Nephron progenitor cell (in vitro differentiated cells): ENCODE data around the gene NTHL1.

Source experiments
- DNase-seq: peaks from one replicate; pipeline ENCODE4 v3.0.0; 2021
- H3K27ac Mint-ChIP-seq: 2 replicates; pipeline ENCODE4 v1.8.0; 2021; ENCODE audit warnings: mild to moderate bottlenecking, moderate library complexity, mixed read lengths
- H3K27me3 Mint-ChIP-seq: 2 replicates; pipeline ENCODE4 v1.8.0; 2021; ENCODE audit warnings: mild to moderate bottlenecking, low read depth, mixed read lengths; ENCODE audit not compliant: poor library complexity
- H3K36me3 Mint-ChIP-seq: 2 replicates; pipeline ENCODE4 v1.8.0; 2021; ENCODE audit warnings: low read depth, mixed read lengths
- H3K4me1 Mint-ChIP-seq: 2 replicates; pipeline ENCODE4 v1.8.0; 2021; ENCODE audit warnings: mixed read lengths
- H3K4me3 Mint-ChIP-seq: 2 replicates; pipeline ENCODE4 v1.8.0; 2021; ENCODE audit warnings: mild to moderate bottlenecking, moderate library complexity, mixed read lengths
- H3K9me3 Mint-ChIP-seq: 2 replicates; pipeline ENCODE4 v1.8.0; 2021; ENCODE audit warnings: mild to moderate bottlenecking, moderate library complexity, mixed read lengths
- TF ChIP-seq, protein P1 (sequence below): fragments of 200-600 bp; sonication (generic); IDR thresholded peaks from 2 replicates; pipeline ENCODE4 v1.5.0; 2021; ENCODE audit warnings: antibody characterized with exemption

Gene NTHL1

DNA sequence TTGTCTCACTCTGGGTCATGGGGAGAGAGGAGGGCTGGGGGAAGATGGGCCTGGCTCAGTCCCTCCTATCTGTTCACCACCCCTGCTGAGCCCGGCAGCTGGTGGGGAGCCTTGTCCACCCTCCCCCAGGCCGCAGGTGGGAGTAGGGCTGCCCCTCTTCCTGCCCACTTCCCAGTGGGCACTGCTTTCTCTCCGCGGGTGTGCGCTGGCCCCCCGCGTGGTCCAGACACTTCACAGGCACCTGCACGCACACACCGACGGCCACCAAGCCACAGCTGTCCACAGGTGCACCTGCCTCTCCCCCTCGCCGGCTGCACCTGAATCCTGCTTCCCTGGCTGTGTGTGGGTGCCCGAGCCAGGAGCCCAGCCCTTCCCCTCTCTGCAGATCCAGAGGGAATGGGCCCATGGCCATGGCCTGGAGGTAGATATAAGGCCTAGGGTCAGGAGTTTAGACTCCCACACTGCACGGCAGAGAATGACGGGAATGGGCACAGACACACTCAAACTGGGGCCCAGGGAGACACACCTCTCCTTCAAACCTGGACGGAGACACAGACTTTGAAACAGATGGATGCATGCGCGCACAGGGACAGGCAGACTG is 18.9 kb downstream of the NTHL1 start:
- Mint-ChIP-seq H3K4me3 (no peak overlapping the region), H3K4me1 (peaks cover 28% of the 10 kb centered on the region), H3K9me3 (no peaks in the 10 kb centered on the region), H3K27ac (no peak overlapping the region), H3K36me3 (no peaks in the 10 kb centered on the region), H3K27me3 (peaks cover 32% of the 10 kb centered on the region)
- DNase-seq = no peak
- TF ChIP-seq, protein P1, sequence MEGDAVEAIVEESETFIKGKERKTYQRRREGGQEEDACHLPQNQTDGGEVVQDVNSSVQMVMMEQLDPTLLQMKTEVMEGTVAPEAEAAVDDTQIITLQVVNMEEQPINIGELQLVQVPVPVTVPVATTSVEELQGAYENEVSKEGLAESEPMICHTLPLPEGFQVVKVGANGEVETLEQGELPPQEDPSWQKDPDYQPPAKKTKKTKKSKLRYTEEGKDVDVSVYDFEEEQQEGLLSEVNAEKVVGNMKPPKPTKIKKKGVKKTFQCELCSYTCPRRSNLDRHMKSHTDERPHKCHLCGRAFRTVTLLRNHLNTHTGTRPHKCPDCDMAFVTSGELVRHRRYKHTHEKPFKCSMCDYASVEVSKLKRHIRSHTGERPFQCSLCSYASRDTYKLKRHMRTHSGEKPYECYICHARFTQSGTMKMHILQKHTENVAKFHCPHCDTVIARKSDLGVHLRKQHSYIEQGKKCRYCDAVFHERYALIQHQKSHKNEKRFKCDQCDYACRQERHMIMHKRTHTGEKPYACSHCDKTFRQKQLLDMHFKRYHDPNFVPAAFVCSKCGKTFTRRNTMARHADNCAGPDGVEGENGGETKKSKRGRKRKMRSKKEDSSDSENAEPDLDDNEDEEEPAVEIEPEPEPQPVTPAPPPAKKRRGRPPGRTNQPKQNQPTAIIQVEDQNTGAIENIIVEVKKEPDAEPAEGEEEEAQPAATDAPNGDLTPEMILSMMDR = no peak

DNA sequence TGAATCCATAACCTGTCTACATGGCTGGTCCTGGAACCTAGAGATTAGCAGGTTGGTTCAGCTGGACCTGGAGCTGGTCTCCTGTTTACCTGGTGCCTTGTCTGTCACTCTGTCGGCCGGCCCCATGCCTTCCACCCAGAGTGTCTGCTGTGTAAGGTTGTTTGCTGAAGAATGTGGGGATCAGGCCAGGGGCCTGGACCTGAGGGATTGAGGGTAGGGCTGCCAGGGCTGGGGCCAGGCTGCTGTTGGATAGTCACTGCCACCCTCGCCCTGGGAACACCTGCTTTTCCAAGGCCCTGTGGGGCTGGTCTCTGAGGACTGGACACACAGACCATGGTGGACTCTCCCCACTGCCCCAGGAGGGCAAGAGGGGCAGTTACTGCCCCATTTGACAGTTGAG is 19.5 kb downstream of the NTHL1 start:
- Mint-ChIP-seq H3K9me3 (no peaks in the 10 kb centered on the region), H3K27ac (no peak overlapping the region), H3K36me3 (no peaks in the 10 kb centered on the region), H3K4me3 (peak overlapping the region; percentile 80), H3K27me3 (peaks cover 32% of the 10 kb centered on the region), H3K4me1 (peaks cover 31% of the 10 kb centered on the region)
- TF ChIP-seq, protein P1 = no peak
- no peak for DNase-seq

DNA sequence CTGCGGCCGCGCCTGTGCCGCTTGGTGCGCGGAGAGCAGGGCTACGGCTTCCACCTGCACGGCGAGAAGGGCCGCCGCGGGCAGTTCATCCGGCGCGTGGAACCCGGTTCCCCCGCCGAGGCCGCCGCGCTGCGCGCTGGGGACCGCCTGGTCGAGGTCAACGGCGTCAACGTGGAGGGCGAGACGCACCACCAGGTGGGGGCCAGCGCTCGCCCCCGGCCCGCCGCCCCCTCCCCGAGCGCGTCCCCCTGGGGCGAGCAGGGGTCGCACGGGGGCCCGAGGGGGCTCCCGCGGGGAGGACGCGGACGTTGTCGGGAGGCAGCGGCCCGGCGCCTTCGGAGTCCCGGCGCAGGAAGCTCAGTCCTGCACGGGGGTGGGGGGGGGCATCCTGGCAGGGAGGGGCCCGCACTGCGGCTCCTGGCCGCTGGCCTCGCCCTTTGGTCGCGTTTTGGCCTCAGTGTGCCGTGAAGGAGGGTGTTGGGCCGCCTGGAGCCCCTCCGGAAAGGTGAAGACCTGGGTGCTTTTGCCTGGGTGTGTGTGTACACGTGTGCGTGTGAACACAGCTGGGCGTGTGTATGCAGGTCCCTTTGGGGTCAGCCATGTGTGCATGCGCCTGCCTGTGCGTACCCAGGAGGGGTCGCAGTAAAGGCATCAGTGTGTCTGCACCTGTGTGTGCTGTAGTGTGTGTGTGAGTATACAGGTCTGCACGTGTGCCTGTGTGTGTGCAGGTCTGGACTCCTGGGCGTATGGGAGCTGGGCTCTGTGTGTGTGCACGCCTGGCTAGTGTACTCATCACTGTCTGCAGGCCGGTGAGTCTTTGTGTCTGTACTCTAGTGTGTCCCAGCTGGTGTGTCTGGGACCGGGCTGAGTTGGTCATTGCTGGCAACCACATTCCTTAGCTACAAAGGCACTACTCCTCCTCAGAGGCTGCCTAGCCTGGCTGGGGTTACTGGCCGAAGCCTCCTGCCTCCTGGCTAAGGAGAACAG is 20.3 kb downstream of the NTHL1 start:
- Mint-ChIP-seq H3K4me3 (peak overlapping the region; percentile 80), H3K36me3 (no peaks in the 10 kb centered on the region), H3K4me1 (peaks cover 37% of the 10 kb centered on the region), H3K27ac (no peak overlapping the region), H3K9me3 (no peaks in the 10 kb centered on the region), H3K27me3 (peaks cover 38% of the 10 kb centered on the region)
- TF ChIP-seq, protein P1 = no peak
- DNase-seq = no peak

DNA sequence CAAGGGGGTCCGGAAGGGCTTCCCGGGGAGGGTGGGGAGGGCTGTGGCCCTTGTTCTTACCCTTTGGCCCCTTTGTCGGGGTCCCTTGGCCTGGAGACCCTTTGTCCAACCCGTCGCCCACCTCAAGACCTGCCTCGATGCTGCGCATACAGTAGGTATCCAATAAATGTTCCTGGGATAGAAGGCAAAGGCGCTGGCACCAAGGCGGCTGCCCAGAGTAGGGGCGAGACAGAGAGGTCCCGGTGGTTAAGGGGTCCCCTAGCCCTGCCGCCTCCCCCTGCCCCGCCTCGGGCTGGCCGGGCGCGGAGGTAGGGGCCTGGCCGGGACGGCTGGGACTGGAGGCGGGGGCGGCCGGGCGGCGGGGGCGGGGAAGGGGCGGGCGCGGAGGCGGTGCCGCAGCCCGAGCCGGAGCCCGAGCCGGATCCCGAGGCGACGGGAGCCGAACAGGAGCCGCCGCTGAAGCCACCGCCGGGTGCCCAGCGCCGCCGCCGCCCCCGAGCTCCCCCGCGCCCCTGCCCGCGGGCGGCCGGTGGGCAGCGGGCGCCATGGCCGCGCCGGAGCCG is 21.1 kb downstream of the NTHL1 start, which contains the start of gene NHERF2:
NHERF2 (plus strand) TSS at position 442 of the 563 bp plus-strand sequence; CDS start at position 546, 104 bp downstream.
- Mint-ChIP-seq H3K4me1 (peaks cover 35% of the 10 kb centered on the region), H3K27ac (no peak within 1 kb of the TSS), H3K9me3 (no peaks in the 10 kb centered on the region), H3K36me3 (no peaks in the 10 kb centered on the region), H3K27me3 (peaks cover 44% of the 10 kb centered on the region), H3K4me3 (peak within 1 kb of the TSS; percentile 80)
- TF ChIP-seq, protein P1 = no peak
- DNase-seq = peak; percentile 62

DNA sequence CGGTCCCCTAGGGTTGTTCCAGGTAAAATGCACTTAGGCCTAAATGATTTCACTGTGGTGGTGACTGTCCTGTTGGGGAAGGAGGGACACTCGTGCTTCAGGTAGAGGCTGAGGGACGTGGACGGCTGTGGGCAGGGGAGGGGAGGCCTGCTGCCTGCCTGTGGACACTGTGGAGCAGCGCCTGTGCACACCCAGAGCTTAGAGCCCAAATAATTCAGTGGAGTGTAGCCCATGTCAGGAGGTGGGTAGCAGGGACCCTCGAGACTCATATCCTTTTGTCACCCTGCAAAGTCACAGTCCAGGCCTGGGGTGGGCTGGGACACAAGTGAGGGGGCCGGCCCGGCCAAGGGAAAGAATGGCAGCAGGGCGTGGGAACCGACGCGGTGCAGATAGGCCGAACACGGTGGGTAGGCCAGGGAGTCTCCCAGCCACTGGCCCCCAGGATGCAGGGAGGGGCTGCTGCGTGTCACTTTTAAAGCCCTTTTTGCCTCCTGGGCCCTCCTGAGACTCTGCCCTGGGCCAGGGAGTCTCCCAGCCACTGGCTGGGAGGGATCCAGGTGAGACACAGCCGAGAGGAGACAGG is 21.7 kb downstream of the NTHL1 start:
- no peaks in the 10 kb centered on the region for H3K9me3 Mint-ChIP-seq
- H3K36me3 Mint-ChIP-seq = no peaks in the 10 kb centered on the region
- H3K27ac Mint-ChIP-seq = no peak overlapping the region
- peaks cover 35% of the 10 kb centered on the region for H3K4me1 Mint-ChIP-seq
- TF ChIP-seq, protein P1 = no peak
- H3K4me3 Mint-ChIP-seq = peak overlapping the region; percentile 54
- peaks cover 50% of the 10 kb centered on the region for H3K27me3 Mint-ChIP-seq
- no peak for DNase-seq
